Inferior parietal cortex (tissue), 1 donor: ENCODE data around the gene CEACAM5.
"Not testable (repeated sequence)": the region's sequence is repeated elsewhere in the genome, so short reads cannot be mapped to it uniquely, and the experiment has no call there.

Source experiments
- DNase-seq: peaks from one replicate; pipeline ENCODE4 v3.0.0-alpha.2; 2016; ENCODE audit errors: extremely low spot score

CEACAM5 gene

GRCh38 chr19:41700381-41701195, 7.8 kb upstream of the CEACAM5 start:
- DNase-seq: no peak

GRCh38 chr19:41701401-41702075, 6.9 kb upstream of the CEACAM5 start:
- no peak for DNase-seq

GRCh38 chr19:41702171-41702651, 6.2 kb upstream of the CEACAM5 start:
- DNase-seq: no peak

GRCh38 chr19:41703602-41704293, 4.7 kb upstream of the CEACAM5 start:
- no peak for DNase-seq

GRCh38 chr19:41705393-41706174, 2.8 kb upstream of the CEACAM5 start:
- DNase-seq: no peak

- peak; percentile 2 for DNase-seq
These were observed 1.5 kb upstream of the CEACAM5 start for GRCh38 chr19:41706741-41707501.

- DNase-seq: no peak
These were observed 969 bp upstream of the CEACAM5 start for GRCh38 chr19:41707502-41707812.

GRCh38 chr19:41707871-41708371, 505 bp upstream of the CEACAM5 start:
- DNase-seq: no peak

GRCh38 chr19:41709516-41709915, 1.1 kb downstream of the CEACAM5 start:
- DNase-seq: not testable (repeated sequence)

- DNase-seq: no peak
These were observed 1.7 kb downstream of the CEACAM5 start for GRCh38 chr19:41709951-41710645.

GRCh38 chr19:41711376-41712261, 3.2 kb downstream of the CEACAM5 start:
- DNase-seq: no peak

- no peak for DNase-seq
These were observed 6.2 kb downstream of the CEACAM5 start for GRCh38 chr19:41714598-41714997.

GRCh38 chr19:41718761-41719160, 10.3 kb downstream of the CEACAM5 start:
- DNase-seq: no peak

GRCh38 chr19:41720103-41720502, 11.7 kb downstream of the CEACAM5 start:
- DNase-seq: no peak

- DNase-seq: no peak
These were observed 18.1 kb downstream of the CEACAM5 start for GRCh38 chr19:41726493-41726892.

- no peak for DNase-seq
These were observed 25.7 kb downstream of the CEACAM5 start for GRCh38 chr19:41734156-41734555.

- no peak for DNase-seq
These were observed 26.2 kb downstream of the CEACAM5 start for GRCh38 chr19:41734585-41734984.

- DNase-seq: no peak
These were observed 26.7 kb downstream of the CEACAM5 start for GRCh38 chr19:41735071-41735600.

- DNase-seq: no peak
These were observed 30.9 kb downstream of the CEACAM5 start for GRCh38 chr19:41739361-41739760.
